GM18511 (cell line): ENCODE measurements around the gene P2RY2.

Experiments
- ATAC-seq: cut with Tn5 transposase; IDR thresholded peaks from one replicate; pipeline ENCODE4 v1.9.1; 2021; ENCODE audit warnings: mild to moderate bottlenecking, moderate library complexity; ENCODE audit not compliant: unreplicated experiment

P2RY2 gene

DNA sequence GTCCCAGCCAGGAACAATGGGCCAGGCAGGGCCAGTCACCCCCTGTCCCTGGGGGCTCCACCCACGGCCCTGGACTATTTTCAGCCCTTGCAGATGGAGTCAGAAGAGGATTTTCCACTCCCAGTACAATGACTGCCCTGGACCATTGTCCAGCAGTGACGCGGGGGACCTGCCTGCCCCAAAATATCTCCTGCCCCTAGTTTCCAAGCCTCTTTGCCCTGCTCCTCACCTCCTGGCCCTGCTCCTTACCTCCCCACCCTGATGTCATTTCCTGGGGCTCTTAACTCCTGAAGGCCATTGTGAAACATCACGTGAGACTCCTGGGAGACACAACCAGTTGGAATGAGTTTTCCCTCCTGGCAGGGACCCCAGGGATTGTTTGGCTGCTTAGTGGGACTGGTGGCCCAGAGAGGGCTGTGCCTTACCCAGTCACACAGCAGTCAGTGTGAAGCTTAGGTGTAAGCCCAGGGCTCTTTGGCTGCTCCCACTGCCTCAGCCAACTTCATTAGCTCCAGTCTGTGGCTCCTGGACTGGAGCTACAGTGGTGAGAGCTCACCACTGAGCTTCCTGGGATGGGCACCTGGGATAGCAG is 22.2 kb downstream of the P2RY2 start:
- ATAC-seq = no peak

DNA sequence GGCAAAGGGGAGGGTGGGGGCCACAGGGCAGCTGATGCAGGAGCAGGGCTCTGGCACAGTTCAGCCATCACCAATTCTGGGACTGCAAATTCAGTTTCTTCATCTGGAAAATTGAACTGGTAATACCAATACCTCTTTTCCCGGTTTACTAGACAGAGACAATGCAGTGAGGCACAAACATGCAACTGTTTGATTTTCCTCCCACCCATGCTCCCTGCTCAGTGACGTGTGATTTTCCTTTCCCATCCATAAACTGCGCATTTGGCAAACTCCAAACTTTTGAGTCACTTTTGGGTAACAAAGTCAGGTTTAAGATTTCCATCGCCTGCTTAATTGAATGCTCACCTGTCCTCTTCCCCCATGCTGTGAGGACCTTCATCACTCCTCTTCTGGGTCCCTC is 23.2 kb downstream of the P2RY2 start:
- no peak for ATAC-seq

DNA sequence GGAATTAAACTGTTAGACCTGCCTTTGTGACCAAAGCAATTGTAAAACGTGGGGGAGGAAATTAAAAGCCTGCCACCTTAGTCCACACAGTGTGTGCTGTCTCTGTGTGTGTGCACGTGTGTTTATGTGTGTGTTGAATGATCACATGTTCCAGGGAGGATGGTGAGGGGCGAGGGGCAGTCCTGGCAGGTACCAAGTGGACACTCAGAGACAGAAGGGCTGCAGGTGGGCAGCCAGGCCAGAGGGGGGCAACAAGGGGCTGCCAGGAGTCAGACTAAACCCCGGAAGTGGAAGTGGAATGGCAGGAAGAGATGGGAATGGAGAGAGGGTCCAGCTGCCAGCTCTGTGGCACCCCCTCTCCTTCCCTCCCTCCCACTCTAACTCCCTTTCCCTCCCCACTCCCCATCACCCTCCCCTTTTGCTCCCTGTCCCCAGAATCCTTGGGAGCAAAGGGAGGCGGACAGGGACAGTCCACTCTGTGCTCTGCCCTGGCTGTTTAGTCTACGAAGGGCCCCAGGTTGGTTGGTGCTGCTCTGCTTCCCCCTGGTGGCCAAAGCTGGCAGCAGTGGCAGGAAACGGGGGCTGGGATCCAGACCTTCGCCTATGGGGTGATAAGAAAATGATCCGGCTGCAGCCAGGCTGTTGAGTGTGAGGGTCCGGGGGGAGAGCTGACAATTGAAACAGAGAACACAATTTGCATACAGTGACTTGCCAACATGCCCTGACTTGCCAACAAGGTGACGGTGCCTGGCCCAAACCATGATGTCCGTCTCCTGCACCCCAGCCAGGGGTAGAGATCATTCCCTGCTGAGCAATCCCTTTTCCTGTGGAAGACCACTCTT is 24.4 kb downstream of the P2RY2 start:
- peak; percentile 69 for ATAC-seq

DNA sequence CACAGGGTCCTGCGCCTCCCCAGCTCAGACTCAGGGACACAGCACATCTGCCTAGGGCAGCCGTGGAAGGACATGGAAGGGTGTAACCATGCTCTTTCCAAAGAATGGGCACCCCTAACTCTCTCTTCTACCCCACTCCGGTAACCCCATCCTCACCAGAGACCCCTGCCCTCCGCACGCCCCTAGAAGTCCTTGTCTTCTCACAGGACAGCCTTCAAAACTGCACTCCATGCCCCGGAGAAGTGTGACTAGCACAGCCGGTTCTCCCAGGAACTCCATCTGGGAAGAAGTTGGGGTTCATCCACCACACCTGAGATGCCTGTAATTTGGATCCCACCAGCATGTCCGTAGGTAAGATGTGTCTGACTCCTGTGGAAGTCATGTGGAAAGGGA is 25.0 kb downstream of the P2RY2 start:
- ATAC-seq = no peak

DNA sequence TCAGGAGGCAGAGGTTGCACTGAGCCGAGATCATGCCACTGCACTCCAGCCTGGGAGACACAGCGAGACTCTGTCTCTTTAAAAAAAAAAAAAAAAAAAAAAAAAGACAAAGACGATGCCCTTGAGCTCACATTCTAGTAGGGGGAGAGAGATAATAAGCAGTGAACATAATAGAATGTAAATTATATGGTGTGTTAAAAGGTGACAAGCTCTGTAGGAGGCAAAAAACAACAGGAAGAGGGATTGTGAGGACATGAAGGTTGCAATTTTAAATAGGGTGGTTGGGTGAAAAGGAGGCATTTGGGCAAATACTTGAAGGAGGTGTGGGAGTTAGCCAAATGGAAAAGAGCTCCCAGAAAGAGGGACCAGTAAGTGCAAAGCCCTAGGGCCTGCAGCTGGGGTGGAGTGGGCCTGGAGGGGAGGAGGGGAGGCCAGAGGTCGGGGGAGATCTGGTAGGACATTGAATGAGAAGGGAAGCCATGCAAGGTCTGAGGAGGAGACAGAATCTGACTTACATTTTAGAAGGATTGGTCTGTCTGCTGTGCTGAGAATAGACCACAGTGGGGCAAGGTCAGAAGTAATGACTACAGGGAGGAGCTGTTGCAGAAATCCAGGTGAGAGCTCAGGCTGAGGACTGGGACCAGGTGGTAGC is 26.6 kb downstream of the P2RY2 start:
- no peak for ATAC-seq

DNA sequence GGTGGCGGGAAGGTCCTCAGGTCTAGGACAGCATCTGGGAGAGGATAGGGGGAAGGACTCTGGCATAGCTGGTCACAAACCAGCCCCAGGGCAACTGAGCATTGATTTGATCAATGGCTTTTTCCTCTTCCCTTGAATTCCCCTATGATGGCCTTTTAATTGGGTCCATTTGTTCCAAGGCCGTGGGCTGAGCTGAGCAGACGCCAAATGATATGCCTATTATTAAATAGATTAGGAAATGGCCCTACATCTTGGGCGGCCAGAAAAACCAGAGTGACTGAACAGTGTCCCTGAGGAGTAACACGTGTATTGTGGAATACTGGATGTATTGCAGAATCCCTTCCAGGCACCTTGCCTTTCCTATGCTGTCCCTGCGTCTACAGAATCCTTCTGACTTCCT is 27.4 kb downstream of the P2RY2 start:
- ATAC-seq = no peak

DNA sequence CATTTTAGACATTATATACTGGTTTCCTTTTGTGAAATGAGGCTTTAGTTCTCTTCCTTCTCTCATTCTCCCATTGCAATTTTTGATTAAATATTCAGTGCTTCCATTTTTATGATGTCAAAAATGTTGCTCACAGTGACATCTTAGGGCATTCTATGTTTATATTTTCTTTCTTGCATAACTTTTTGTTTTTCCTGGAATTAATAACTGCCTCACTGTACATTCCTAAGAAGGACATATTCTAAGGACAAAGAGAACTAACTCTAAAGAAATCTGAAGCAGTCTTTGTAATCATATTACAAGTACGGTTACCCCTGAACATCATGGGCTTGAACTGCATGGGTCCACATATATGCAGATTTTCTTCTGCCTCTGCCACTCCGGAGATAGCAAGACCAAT is 28.2 kb downstream of the P2RY2 start:
- no peak for ATAC-seq

DNA sequence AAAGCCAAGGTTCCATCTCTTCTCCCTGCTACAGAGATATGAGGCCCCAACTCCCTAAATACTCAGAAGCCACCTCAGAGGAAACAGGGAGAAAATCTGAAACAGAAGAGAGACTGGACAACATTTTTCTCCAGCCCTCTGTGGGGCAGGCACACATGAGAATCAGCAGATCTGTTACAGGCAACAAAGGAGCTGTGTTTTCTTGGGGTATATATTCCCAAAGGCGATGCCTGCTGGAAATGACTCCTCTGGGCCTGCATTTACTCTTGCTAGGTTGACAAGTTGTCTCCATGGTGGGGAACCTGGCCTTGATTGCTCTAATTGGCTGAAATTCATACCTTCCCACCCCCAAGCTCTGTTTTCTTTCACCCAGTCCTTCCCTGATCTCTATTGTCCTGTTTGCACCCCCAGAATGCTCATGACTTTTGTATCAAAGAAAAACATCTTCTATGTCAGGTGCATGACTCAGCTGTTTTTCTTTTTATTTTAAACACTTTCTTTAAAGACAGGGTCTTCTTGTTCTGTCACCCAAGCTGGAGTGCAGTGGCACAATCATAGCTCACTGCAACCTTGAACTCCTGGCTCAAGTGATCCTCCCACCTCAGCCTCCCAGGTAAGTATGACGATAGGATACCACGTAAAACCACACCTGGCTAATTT is 30.6 kb downstream of the P2RY2 start:
- no peak for ATAC-seq

DNA sequence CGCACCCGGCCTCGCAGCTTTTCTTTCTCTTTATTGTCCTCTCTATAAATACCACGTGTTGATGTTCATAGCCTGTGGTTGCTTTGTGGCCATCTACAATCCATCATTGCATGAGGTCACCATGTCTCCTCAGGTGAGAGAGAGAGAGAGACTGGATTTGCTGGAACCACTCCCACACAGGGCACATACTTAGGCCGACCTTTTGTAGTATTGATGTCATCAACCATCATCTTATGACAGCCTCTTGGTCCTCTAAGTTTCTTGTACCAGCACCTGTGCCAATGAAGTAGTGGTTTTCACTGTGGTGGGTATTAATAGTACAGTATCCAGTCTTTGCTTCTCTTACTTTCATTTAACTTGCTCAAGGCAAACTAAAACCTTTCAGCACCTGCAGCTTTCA is 31.2 kb downstream of the P2RY2 start:
- ATAC-seq = peak; percentile 58

DNA sequence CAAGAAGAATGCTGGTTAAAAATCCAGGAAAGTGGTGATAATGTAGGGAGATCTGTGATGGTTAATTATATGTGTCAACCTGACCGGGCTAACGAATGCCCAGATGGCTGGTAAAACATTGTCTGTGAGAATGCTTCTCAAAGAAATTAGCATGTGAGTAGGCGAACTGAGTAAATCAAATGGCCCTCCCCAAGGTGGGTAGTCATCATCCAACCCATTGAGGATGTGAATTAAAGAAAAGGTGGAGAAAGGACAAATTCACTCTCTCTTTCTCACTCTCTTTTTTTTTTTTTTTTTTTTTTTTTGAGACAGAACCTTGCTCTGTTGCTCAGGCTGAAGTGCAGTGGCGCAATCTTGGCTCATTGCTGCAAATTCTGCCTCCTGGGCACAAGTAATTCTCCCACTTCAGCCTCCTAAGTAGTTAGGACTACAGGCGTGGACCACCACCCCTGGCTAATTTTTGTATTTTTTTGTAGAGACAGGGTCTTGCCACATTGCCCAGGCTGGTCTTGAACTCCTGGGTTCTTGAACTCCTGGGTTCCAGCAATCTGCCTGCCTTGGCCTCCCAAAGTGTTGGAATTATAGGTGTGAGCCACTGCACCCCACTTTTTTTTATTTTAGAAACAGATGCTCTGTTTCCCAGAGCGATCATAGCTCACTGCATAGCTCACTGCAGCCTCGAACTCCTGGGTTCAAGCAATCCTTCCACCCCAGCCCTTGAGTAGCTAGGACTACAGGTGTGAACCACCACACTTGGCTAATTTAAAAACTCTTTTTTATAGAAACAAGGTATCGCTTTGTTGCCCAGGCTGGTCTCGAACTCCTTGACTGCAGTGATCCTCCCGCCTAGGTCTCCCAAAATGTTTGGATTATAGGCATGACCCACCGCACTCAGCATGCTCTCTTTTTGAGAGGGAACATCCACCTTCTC is 32.0 kb downstream of the P2RY2 start:
- no peak for ATAC-seq

DNA sequence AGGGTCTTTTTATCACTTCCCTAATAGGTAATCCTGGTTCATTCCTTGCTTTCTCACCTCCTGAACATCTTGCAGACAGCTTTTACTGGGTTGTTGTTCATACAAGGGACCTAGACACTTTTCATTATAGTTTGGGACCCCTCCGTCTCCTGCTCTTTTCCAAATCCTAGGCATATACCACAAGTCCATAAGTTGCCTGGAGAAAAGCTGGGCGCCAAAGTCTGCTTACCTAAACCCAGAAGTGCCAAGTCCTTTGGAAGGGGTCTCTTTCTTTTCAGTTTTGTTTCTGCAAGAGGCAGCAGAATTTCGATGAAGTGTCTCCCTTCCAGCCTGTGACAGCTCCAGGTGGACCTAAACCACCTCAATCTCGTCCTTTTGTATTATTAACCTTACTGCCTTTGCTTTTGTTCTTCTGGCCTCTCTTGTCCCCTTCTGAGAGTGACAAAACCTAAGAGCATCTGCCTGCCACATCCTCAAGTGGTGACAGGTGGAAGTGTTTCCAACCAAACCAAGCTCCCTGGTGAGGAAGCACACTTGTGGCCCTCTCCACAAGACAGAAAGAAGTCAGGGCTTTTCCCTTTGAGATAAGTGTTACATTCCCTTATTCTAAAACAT is 34.6 kb downstream of the P2RY2 start:
- no peak for ATAC-seq

DNA sequence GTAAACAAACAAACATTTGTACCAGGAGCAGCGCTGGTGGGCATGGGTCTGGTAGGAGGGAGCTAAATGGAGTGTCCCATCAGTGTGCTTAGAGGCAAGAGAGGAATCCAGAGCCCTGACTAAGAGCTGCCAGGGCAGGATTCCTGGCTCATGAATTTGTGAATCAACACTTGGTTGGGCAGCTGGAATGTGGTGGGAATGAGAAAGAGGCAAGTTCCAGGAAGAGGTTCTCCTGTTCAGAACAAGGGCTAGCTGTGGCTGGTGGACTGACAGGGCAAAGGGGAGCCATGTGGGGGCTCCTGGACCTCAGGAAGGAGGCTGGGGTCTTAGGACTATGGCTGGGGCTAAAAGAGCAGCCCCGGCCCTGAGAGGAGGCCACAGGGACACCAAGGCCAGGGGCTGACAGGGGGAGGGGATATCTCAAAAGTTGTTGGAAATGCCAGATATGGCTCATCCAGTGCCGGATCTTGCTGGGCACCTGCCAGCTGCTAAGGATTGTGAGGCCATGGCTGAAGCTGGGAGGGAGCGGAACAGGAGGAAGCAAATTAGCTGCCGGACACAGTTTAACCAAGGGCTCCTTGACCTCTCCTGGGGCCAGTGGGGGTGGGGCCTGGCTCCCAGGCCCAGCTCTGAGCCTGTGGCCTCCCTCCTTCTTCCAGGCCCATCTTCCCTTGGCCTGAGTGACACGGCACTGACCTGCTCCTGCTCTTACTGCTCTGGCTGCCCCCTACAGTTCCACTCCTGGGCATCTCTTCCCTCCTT is 39.4 kb downstream of the P2RY2 start:
- no peak for ATAC-seq

DNA sequence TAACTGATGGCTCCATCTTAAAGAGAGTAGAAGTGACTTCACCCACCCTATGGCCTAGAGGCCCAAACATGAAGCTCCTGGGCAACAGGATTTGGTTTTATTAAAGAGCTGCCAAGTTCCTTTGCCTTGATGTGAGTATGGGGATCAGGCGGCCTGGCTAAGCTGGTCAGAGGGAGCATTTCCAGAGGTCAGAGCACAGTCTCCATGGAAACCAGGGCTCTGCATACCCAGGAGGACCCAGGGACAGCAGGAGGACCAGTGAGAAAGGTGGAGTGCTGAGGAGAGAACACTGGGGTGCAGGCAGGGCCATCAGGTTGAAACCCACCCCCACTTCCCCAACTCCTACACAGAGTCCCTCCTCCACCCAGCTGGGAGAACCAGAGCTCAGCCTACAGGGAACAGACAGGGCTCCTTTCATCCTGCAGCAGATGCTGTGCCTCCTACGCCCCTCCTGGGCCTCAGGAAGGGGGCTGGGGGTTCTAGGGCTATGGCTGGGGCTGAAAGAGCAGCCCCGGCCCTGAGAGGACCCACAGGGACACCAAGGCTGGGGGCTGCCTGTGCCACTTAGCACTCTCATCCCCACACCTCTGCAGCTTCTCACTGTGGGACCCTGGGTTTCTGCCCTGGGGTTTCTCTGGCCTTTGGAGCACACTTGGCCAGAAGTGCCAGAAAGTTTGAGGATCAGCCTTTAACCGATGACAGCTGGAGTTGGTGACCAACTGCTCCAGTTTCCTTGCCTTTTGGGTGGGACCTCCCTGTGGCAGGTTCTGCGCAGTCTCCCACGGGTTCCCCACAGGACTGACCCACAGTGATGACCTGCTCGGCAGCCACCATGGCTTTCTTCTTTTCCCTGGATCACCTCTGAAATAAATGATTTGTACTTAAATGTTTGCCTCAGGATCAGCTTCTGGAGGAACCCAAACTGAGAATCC is 40.3 kb downstream of the P2RY2 start:
- ATAC-seq = no peak

DNA sequence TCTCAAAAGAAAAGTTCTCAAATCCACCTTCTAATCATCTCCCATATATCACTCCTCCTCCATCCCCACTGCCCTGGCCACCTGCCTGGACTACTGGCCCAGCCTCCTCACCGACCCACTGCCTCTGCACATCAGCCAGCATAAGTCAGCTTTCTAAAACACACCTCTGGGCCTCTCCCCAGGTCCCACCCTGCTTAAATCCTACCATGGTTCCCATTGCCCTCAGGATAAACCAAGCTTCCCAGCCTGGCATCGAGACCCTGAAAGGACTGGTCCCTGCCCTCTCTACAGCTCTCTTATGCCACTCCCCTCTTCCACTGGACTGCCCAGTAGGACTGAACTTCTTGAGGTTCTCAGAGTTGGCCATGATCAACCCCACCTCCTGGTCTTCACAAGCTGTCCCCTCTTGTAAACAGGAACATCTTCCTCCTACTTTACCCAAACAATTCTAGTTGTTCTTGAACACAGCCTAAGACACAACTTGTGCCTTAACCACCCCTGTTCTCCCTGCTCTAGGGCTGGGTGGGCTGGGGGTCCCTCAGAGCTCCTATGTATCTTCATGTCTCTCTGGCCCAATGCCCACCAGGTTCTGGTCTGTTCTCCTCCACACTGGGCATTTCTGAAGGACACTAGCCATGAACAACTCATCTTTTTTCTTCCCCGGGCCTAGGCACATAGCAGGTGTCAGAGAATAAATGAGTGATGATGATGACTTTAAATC is 41.5 kb downstream of the P2RY2 start:
- ATAC-seq = no peak

DNA sequence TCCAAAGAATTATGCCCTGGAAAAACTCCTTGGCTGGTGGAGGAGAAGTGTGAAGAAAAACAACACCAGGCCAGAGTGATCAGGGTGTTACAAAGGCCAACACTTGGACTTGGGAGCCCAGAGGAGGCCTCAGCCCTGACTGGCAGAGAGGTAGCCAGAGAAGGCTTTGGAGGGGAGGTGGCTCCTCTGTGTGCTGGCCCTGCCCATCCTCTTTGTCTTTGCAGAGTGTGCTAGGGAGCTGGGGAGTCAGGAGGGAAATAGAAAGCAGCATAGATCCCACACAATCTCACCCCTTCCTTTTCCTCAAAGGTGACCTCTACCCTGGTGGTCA is 42.0 kb downstream of the P2RY2 start:
- no peak for ATAC-seq

DNA sequence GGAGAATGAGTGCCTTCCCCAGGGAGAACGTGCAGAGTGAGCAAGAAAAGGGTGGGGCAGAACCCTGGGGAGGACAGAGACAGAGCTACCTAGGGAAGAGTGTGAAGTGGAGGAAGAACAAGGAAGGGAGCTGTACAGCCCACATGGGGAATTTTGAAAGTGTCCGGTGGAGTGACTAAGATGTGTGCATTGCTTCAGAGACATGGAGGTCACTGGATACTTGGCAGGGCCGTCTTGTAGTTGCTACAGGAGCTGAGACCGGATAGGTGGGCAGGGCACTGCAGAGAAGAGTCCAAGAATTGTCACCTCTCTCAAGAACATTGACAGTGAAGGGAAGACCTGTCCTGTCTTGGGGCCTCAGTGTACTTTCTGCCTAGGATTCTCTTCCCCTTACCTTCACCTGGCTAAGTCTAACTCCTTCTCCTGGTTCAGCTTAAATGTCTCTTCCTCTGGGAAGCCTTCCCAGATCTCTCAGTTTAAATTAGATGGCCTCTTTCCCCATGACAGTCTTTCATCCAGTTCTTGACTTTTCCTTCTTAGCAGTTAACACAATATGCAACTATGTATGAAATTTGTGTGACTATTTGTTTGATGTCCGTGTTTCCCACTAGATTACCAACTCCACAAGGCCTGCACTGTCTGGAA is 44.9 kb downstream of the P2RY2 start:
- no peak for ATAC-seq

DNA sequence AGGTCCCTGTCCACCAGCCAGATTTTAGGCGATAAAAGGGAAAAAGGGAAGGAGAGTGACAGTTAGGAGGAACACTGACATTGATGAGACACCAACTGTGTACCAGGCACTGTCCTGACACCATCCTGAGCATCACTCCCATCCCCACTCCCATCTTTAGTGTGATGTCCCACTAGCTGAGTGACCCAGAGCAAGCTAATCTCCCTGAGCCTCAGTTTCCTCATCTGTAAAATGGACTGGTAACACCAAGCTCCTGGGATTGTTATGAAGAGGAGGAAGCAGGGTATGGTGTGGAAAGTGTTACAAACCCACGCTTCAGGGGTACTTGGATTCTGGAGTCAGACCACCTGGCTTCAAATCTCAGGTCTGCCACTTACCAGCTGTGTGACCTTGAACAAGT is 45.6 kb downstream of the P2RY2 start:
- no peak for ATAC-seq
